HG03342 (cell line): ENCODE measurements around the gene CCDC13.

Experiments
- ATAC-seq: cut with Tn5 transposase; IDR thresholded peaks from one replicate; pipeline ENCODE4 v1.9.1; 2021; ENCODE audit warnings: mild to moderate bottlenecking, moderate library complexity; ENCODE audit not compliant: unreplicated experiment

CCDC13 gene

GRCh38 chr3:42800251-42800650 lies 27.2 kb upstream of the CCDC13 start:
- ATAC-seq: no peak

- ATAC-seq: no peak
These were observed 26.3 kb upstream of the CCDC13 start for GRCh38 chr3:42799376-42799775.

- no peak for ATAC-seq
These were observed 23.4 kb upstream of the CCDC13 start for GRCh38 chr3:42796332-42796885.

- no peak for ATAC-seq
These were observed 22.6 kb upstream of the CCDC13 start for GRCh38 chr3:42795621-42796181.

GRCh38 chr3:42790714-42791229 lies 17.7 kb upstream of the CCDC13 start:
- no peak for ATAC-seq

GRCh38 chr3:42786631-42787030 lies 13.6 kb upstream of the CCDC13 start:
- ATAC-seq: no peak

GRCh38 chr3:42786212-42786611 lies 13.2 kb upstream of the CCDC13 start:
- no peak for ATAC-seq

- peak; percentile 77 for ATAC-seq
These were observed 8.0 kb upstream of the CCDC13 start for GRCh38 chr3:42780892-42781700.

- ATAC-seq: no peak
These were observed 7.3 kb upstream of the CCDC13 start for GRCh38 chr3:42780398-42780797.

GRCh38 chr3:42778644-42779043 lies 5.6 kb upstream of the CCDC13 start:
- ATAC-seq: no peak

- ATAC-seq: peak; percentile 10
These were observed 327 bp upstream of the CCDC13 start for GRCh38 chr3:42773409-42773751.

GRCh38 chr3:42771271-42771670 lies 1.8 kb downstream of the CCDC13 start:
- no peak for ATAC-seq

GRCh38 chr3:42769477-42770131 lies 3.4 kb downstream of the CCDC13 start:
- ATAC-seq: no peak

GRCh38 chr3:42764561-42765295 lies 8.3 kb downstream of the CCDC13 start:
- no peak for ATAC-seq

- ATAC-seq: no peak
These were observed 8.9 kb downstream of the CCDC13 start for GRCh38 chr3:42764115-42764514.

- ATAC-seq: peak; percentile 49
These were observed 10.0 kb downstream of the CCDC13 start for GRCh38 chr3:42763021-42763420.

- ATAC-seq: no peak
These were observed 10.9 kb downstream of the CCDC13 start for GRCh38 chr3:42762046-42762724.

- ATAC-seq: no peak
These were observed 14.9 kb downstream of the CCDC13 start for GRCh38 chr3:42758126-42758525.

GRCh38 chr3:42756681-42757213 lies 16.3 kb downstream of the CCDC13 start:
- no peak for ATAC-seq
